KOPT-K1 (cell line): ENCODE measurements around the gene ARHGAP12.

Source experiments
- H3K27ac ChIP-seq: fragments of 200-600 bp; sonication (generic); 2 replicates; pipeline ENCODE4 v1.5.1; 2016; ENCODE audit warnings: antibody characterized with exemption, mild to moderate bottlenecking, low read depth, low read length; ENCODE audit not compliant: poor library complexity, severe bottlenecking
- H3K36me3 ChIP-seq: fragments of 200-600 bp; sonication (generic); 2 replicates; pipeline ENCODE4 v1.5.1; 2017; ENCODE audit warnings: antibody characterized with exemption, mild to moderate bottlenecking, low read length, moderate library complexity; ENCODE audit not compliant: insufficient read depth
- H3K9me3 ChIP-seq: fragments of 200-600 bp; sonication (generic); 2 replicates; pipeline ENCODE4 v1.5.1; 2017; ENCODE audit warnings: antibody characterized with exemption, low read length, mild to moderate bottlenecking; ENCODE audit not compliant: insufficient read depth, poor library complexity, severe bottlenecking

Gene ARHGAP12

DNA sequence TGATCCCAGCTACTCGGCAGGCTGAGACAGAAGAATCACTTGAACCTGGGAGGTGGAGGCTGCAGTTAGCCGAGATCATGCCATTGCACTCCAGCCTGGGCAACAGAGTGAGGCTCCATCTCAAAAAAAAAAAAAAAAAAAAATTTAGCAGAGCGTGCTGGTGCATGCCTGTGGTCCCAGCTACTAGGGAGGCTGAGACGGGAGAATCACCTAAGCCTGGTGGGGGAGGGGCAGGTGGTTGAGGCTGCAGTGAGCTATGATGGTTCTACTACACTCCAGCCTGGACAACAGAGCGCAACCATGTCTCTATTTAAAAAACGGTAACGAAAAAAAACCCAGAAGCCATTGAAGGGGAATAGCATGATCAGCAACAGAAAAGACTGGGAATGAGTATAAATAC, 89.9 kb downstream of the ARHGAP12 start:
- H3K27ac ChIP-seq = no peak overlapping the region
- H3K36me3 ChIP-seq = peaks cover 3% of the 10 kb centered on the region; the same call in 1 of the 2 replicates
- H3K9me3 ChIP-seq = no peaks in the 10 kb centered on the region

DNA sequence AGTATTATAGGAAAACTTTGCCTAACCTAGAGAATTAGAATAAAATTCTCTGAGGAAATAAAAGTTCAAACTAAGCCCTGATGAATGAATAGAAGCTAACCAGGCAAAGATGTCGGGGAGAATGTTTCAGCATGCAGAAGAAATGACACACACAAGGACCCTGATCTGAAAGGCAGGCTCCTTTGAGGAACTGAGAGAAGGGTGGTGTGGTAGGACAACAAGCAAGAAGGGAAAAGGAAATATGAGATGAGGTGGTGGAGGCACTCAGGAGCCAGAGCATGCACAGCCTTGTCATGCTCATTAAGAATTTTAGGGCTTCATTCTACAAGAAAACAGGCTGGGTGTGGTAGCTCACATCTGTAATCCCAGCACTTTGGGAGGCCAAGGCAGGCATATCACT, 90.6 kb downstream of the ARHGAP12 start:
- Histone ChIP-seq H3K36me3 (peaks cover 3% of the 10 kb centered on the region; the same call in 1 of the 2 replicates), H3K9me3 (no peaks in the 10 kb centered on the region), H3K27ac (no peak overlapping the region)

DNA sequence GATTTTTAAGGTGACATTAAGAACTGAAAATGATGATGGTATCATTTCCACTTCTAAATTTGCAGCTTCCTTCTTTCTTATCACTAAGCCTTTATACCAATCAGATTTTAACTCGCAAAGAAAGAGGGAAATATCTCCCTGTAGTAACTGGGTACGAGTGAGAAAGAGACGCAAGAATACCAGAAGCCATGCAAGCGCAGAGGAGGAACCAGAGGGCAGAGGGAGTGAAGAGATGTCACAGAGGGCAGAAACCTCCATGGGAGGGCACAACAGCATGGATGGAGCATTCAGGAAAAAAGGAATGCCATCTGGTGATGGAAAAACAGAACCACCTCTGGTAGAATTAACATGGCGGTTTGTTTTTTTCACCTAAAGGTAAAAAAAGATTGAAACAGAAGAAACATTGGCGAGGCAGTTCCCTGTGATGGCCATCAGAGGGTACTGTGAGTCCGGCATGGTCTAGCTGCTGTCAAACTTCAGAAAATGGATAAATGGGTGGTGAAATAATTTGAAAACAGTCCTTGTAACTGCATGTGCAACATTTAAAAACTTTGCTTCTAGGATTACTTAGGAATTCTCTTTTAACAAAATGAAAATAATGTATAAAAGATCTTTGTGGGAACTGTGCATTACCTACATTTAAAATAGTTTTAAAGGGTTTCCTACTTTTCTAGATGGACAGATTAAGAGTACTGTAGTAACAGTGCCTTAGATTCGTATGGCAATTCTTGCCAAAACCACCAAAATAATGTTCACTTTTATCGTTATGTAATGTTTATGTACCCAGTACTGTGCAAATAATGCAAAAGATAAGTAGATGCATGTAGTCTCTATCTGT, 91.8 kb downstream of the ARHGAP12 start:
- Histone ChIP-seq H3K9me3 (no peaks in the 10 kb centered on the region), H3K27ac (no peak overlapping the region), H3K36me3 (peaks cover 3% of the 10 kb centered on the region; the same call in 1 of the 2 replicates)

DNA sequence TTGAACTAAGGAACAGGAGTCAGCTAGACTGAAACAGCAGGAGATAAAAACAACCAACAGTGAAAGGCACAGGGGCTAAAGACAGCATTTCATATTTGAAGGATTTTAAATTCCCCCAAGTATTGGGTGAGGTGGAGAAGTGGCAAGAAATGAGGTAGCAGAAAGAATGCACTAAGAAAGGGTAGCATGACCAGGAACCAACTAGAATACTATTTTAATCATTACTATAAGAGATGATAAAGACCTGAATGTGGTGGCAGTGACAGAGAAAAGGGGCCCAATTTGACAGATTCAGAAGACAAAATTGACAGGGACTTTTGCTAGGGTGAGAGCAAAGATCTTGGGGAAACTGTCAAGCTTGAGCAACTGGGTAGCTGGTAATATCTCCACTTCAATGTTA, 94.9 kb downstream of the ARHGAP12 start:
- Histone ChIP-seq H3K27ac (no peak overlapping the region), H3K36me3 (peaks cover 3% of the 10 kb centered on the region; the same call in 1 of the 2 replicates), H3K9me3 (no peaks in the 10 kb centered on the region)

DNA sequence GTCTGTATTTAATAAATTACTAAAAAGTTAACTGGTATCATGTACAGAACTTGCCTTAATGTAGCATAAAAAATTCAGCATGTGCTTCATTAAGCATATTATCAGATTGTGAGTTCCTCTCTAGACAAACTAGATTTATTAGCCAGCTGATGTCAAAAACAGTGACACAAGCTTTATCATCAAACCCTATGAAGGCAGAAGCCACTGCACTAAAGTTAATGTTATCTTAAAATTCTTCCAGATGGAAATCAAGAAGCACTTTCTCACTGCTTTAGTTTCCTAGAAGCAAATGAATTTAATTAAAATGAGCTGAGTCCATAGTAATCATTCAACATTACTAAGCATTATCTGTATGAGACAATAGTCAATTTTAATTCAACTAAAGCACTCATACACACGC, 96.4 kb downstream of the ARHGAP12 start:
- H3K36me3 ChIP-seq = no peaks in the 10 kb centered on the region
- H3K9me3 ChIP-seq = no peaks in the 10 kb centered on the region
- no peak overlapping the region for H3K27ac ChIP-seq

DNA sequence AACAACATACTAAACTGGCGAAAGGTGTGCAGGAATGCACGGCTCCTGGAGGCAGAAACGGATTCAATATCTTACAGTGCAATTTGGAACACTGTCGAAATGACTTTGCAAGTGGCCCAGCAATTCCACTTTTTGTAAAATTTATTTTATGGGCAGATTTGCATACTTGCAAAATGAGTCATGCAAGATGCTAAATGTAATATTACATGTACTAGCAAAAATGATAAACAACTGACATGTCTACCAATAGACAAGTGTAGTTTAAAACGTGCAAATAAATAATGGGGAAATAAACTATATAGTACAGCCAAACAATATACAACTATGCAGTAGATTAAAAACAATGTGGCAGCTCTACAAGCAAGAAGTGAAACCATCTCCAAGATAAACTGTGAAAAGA, 97.7 kb downstream of the ARHGAP12 start:
- no peak overlapping the region for H3K27ac ChIP-seq
- H3K36me3 ChIP-seq = no peaks in the 10 kb centered on the region
- H3K9me3 ChIP-seq = no peaks in the 10 kb centered on the region

DNA sequence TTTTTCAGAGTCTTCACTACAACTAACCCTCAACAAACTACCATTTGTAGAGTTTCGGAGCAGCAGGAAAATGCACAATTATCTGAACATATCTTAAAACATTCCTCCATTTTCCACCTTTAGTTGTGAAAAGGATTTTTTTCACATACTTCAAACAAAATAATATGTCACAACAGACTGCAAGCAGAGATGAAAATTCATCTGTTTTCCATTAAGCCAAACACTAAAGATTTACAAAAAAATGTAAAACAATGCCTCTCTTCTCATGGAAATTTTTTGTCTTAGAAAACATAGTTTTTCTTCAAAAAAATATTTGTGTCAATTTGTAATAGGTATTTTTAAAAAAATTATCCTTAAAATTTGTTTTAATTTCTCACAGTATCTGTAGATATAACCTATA, 98.9 kb downstream of the ARHGAP12 start:
- H3K36me3 ChIP-seq = no peaks in the 10 kb centered on the region
- no peak overlapping the region for H3K27ac ChIP-seq
- no peaks in the 10 kb centered on the region for H3K9me3 ChIP-seq

DNA sequence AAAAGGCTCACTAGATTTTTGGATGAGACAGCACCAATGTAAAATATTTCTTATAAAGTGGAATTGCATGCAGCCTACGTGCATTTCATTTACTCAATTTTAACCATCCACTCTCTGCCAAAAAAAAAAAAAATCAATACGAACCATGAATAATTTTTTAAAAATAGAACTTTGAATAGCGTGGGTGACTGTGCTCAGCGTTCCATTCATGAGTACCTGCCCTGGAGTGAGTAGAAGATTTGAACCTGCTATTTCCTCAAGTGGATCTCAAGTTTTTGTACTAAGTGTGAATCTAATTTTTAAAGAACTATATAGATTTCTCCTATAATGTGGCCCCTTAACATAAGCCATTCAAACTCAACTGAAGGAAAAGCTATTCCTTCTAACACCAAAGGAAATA, 105.3 kb downstream of the ARHGAP12 start:
- no peaks in the 10 kb centered on the region for H3K9me3 ChIP-seq
- H3K27ac ChIP-seq = no peak overlapping the region
- H3K36me3 ChIP-seq = no peaks in the 10 kb centered on the region; the same call in 1 of the 2 replicates

DNA sequence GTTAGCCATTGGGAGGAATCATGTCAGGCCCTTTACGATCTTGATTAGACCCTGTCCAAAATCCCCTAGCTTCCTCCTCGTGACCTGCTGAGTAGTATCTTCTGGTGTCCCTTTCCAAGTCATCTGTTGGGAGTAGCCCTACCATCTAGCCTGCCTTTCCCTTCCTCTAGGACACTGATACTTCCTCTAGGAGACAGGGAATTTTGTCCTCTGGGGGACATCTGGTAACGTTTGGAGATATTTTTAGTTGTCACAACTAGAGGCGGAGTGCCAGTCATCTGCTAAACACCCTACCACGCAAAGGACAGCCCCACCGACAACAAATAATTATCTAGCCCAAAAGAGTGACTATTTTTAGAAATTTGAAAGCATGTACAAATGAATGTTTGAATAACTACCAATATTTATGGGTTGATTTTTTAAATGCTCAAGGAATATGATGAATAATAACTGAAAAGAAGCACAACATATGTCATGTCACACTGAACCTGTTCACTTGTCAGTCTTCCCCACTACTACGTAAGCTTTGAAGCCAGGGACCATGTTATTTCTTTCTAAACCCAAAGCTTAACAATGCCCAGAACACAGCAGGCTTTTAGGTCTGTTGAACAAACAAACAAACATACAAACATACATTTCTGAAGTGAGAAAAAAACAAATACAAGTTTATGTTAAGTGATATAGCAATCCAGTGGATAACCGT, 105.9 kb downstream of the ARHGAP12 start:
- Histone ChIP-seq H3K9me3 (no peaks in the 10 kb centered on the region), H3K27ac (no peak overlapping the region), H3K36me3 (no peaks in the 10 kb centered on the region; the same call in 1 of the 2 replicates)

DNA sequence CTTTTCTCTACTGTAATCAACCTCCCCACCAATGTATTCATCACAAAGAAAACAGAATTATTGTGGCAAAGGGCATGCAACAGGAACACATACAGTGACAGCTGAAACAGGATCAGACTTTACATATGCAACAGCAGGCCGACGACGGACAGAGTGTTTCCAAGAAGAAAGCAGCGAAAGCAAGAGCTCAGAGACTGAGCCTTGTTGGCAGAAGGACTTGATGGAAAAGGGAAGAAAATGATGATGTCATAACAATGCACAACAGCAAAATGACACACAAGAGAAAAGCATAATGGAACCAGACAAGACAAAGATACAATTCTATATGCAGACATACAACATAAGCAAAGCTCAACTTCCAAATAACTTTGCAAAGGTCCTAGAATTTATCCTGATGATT, 106.5 kb downstream of the ARHGAP12 start:
- H3K9me3 ChIP-seq = no peaks in the 10 kb centered on the region
- H3K36me3 ChIP-seq = no peaks in the 10 kb centered on the region; the same call in 1 of the 2 replicates
- no peak overlapping the region for H3K27ac ChIP-seq

DNA sequence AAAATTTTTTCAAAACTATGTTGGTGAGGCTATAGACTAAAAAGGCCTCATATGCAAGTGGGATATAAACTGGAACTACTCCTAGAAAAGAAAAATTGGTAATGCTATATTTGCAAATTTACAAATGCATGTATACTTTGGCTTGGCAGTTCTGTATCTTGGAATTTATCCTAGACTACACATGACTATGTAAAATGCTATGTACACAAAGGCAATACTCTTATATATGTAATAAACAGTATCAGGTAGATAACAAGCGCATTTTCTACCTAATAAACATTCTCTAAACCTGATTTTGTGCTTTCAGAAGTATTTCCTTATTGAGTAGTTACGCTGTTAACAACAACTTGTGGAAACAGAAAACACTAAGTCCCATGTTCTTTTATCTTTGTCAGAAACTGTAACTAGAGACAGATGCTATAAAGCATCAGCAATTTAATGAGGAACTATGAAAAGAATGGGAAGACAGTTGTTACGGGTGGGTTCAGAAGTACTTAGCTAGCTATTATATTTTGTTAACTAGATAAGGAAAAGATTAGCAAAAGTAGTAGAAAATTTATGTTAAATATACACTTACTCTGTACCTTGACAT, 107.8 kb downstream of the ARHGAP12 start:
- no peak overlapping the region for H3K27ac ChIP-seq
- peaks cover 7% of the 10 kb centered on the region; the same call in 1 of the 2 replicates for H3K36me3 ChIP-seq
- H3K9me3 ChIP-seq = no peaks in the 10 kb centered on the region

DNA sequence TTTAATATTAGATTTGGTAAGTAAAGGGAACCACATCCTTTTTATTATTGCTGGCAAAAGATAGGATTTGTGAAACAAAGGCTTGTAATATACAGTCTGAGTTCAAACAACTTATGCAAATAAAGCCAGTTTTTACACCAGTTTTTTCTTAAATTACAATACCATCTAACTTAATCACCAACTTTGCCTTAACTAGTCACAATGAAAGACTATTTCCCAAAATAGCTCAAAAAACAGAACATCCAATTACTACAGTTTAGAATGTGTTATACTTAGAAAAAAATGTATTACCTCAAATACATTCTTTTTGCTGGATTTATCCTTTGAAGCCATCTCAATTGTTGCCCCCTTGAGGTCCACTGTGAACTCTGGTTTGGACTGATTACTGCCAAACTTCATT, 108.5 kb downstream of the ARHGAP12 start:
- peaks cover 7% of the 10 kb centered on the region; the same call in 1 of the 2 replicates for H3K36me3 ChIP-seq
- H3K9me3 ChIP-seq = no peaks in the 10 kb centered on the region
- no peak overlapping the region for H3K27ac ChIP-seq

DNA sequence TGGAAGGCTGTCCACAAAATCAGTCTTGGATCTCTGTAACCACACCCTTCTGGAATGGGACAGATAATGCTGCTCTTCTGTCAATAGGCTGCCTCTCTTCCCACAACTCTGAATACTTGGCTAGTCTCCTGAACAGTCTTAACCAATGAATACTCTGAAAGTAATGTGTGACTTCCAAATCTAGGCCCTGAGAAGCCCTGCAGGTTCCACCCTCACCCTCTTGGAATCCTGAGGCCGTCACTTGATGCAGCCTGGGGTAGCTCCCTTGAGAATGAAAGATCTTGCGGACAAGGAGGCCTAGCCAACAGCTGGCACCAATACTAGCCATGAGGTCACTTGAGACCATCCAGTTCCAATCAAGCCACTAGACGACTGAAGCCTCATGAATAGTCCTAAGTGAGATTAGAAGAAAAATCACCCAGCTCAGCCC, 109.2 kb downstream of the ARHGAP12 start:
- no peaks in the 10 kb centered on the region for H3K9me3 ChIP-seq
- no peak overlapping the region for H3K27ac ChIP-seq
- H3K36me3 ChIP-seq = peaks cover 7% of the 10 kb centered on the region; the same call in 1 of the 2 replicates

DNA sequence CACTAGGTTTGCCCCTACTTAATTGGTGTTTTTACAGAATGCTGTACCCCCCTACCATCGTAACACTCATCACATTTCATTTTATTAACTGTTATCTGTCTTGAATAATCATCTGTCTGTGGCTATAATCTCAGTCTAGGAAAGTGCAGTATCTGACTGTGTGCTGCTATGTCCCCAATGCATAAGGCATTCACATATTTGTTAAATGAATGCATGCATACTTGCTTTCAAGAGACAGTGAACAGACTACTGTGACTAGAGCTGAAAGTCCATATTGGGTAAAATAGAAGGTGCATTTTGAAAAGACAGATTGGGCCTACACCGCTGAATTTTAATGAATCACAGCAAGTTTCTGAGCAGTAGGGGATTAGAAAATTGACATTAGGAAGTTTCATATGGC, 112.3 kb downstream of the ARHGAP12 start:
- Histone ChIP-seq H3K36me3 (peaks cover 13% of the 10 kb centered on the region; the same call in 1 of the 2 replicates), H3K9me3 (no peaks in the 10 kb centered on the region)

More for the DNA sequence above, 112.3 kb downstream of the ARHGAP12 start:
- H3K27ac ChIP-seq = no peak overlapping the region
